ENCODE results near the gene TPBG.

The TPBG gene, protein sequence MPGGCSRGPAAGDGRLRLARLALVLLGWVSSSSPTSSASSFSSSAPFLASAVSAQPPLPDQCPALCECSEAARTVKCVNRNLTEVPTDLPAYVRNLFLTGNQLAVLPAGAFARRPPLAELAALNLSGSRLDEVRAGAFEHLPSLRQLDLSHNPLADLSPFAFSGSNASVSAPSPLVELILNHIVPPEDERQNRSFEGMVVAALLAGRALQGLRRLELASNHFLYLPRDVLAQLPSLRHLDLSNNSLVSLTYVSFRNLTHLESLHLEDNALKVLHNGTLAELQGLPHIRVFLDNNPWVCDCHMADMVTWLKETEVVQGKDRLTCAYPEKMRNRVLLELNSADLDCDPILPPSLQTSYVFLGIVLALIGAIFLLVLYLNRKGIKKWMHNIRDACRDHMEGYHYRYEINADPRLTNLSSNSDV

GRCh38 chr6:82363428-82364086 is at the start of gene TPBG:
TPBG (plus strand) TSS chr6:82363817; CDS start chr6:82364962, 1,145 bp downstream.
- DNase-seq (ENCODE audit: low spot score): peak; percentile 9

DNA sequence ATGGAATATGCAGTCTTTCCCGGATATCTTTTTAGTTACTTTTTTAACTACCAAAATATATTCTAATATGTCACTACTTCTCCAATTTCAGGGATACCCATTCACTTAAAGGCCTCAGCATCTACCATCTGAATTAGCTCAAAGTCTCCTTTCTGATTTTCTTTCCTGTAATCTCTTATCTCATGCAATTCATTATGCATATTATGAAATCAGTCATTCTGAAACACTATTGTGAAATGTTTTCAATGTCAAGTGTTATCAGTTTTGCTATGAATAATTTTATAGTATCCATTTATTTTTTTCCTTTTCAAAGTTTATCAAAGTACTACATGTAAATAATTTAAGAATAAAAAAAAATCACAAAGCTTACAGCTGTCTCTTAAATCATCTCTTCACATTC is 41.2 kb upstream of the TPBG start:
- DNase-seq (ENCODE audit: low spot score): no peak

- DNase-seq (ENCODE audit: low spot score): no peak
Observed at GRCh38 chr6:82329766-82330165, 33.9 kb upstream of the TPBG start.

DNA sequence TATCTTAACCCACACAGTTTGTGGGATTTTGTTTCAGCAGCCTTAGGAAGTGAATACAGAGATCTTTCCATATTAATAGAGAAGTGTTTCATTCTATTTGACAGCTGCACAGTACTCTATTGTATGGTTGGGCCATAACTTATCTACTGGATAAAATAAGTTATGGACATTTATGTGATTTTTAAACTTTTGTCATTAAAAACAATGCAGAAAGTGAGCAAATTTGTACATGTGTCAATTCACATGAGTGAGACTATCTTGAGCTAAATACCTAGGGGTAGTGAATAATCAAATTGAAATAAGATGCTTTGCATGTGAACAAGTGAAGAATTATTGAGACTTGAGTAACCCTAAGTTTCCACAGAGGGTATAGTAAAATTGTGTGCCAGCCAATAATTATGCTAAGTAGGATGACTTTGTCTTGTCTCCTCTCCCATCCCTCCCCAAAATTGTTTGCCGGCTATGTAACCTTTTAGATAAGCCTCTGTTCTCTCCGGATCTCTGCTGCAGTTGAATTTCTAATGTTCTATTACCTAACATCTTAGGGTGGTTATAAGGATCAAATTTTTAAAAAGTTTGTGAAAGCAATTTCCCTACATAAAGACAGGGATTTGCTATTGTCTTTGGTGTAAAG is 33.3 kb upstream of the TPBG start:
- DNase-seq (ENCODE audit: low spot score): no peak

- DNase-seq (ENCODE audit: low spot score): peak; percentile 4
Observed at GRCh38 chr6:82331031-82331773, 32.4 kb upstream of the TPBG start.

DNA sequence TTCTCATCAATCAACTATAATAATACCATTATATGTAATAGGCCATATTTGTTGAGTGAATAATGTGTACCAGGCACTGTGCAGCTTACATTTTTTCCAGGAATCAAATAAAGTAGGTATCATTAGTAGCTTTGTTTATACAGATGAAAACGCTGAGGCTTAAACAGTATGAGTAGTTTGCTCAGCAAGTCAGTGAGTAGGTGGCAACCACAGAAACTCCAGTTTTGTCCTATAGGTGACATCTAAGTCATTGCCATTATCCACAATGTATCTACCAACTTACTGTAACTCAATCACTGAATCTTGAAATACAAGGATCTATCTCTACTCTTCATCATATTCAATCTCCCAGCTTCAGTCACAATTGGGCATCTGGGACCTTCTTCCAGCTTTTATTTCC is 29.8 kb upstream of the TPBG start:
- DNase-seq (ENCODE audit: low spot score): no peak

DNA sequence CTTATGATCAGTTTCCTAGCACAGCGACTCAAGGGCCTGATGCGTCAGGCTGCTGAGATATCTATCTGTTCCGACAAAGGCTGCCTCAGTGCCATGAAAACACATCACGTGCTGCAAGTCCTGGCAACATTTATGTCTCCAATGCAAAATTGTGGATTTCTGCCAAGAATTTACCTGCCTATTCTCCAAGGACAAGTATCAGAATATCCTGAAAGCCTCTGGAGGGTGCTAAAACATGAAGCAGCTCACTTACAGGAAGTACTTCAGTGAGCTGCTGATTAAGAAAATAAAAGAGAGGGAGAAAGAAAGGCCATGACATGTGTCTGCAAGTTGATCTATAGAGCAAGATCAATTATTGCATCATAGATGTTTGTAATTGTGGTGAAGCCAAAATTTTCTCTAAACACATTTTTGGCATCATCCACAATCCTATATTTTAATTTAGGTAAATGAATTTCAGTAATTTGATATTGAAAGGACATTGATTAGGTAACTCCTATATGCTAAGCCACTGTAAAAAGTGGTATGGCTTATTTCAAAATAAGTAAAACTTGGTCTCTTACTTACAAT is 25.8 kb upstream of the TPBG start:
- no peak for DNase-seq (ENCODE audit: low spot score)

DNA sequence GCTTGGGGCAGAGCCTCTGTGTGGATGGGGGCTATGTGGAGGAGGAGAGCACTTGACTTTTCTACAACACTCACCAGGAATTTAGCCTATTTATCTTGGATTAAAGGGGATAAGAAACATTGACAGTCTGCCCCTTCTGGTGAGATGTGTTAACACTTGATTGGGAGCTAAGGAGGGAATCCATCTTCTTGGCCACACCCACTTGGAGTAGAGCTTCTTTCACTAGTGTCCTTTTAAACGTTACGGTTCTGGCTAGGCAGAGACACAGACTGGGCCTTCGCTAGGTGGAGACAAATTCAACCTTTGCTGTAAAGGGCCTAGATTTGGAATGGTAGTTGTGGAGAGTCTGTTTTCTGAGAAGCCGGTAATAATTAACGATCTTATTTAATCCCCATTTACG is 15.5 kb upstream of the TPBG start:
- DNase-seq (ENCODE audit: low spot score): no peak

- DNase-seq (ENCODE audit: low spot score): no peak
Observed at GRCh38 chr6:82353848-82354247, 9.8 kb upstream of the TPBG start.

DNA sequence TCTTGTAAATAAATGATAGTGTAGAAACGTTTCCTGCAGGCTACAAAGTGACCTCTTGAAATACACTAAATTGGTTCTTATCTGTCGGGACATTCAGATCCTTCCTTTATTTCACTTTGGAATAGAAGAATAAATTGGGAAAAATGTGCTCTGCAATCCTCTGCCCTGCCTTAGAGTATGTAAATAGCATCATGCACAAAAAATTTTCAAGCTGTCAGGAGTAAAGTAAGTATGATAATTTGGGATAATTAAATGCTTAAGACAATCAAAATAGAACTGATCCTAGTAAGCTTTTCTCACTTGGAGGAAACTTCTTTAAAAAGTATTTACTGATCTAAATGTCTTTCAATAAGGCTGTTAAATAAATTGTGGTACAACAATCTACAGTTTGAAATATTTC is 3.1 kb upstream of the TPBG start:
- no peak for DNase-seq (ENCODE audit: low spot score)

DNA sequence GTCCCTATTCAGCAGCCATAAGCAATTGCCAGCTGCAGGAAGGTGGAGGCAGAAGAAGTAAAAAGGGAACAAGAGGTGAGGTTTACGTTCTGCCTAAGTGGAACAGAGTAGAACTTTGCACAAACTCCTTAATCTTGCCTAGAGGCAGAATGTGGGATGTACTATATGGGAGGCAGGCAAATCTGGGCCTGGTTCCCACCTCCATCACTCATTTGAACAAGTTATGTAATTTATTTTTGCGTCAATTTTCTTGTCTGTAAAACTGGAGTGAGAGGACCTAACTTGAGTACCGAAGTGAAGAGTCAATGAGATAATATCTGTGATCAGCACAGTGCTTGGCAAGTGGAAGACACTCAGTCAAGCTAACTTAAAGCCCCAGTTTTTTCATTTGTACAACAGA is 2.0 kb upstream of the TPBG start:
- no peak for DNase-seq (ENCODE audit: low spot score)

DNA sequence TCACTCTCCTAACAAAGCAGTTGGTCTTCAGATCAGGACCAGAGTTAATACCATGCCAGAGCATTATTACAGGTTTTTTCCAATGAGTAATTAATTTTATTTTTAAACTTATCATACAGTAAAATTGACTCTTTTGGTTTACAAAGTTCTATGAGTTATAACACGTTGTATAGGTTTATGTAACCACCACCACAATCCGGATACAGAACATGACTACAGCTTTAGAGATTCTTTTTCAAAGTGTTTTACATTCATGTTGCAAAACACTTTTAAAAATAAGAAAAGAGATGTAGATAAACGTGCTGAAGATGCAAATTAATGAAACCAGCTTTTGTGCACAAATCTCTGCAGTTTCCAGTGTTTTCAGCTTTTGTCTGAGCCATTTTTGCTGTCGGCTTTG is 1.5 kb upstream of the TPBG start:
- DNase-seq (ENCODE audit: low spot score): no peak

- DNase-seq (ENCODE audit: low spot score): no peak
Observed at GRCh38 chr6:82362878-82363427, 664 bp upstream of the TPBG start.

- no peak for DNase-seq (ENCODE audit: low spot score)
Observed at GRCh38 chr6:82364087-82365015, 734 bp downstream of the TPBG start.

GRCh38 chr6:82365016-82365795 is 1.6 kb downstream of the TPBG start:
- DNase-seq (ENCODE audit: low spot score): no peak

DNA sequence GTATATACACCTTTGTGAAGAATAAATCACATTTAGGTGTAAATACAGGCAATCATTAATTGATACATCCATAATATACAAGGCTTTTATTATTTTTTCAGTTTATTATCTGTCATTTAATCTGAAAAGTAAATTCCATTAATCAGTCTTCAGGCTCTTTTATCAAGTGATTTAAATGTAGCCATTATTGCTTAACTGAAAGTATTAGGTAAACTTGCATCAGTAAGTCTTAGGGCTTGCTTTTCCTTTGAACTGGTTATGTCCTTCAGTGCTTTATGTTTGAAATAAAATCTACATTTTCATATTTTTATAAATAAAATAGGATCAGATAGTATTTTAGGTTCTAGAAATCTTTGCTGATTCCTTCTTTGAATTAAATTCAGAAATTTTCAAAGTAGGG is 4.1 kb downstream of the TPBG start:
- DNase-seq (ENCODE audit: low spot score): no peak

- no peak for DNase-seq (ENCODE audit: low spot score)
Observed at GRCh38 chr6:82370788-82371187, 7.2 kb downstream of the TPBG start.

- DNase-seq (ENCODE audit: low spot score): no peak
Observed at GRCh38 chr6:82371799-82372546, 8.4 kb downstream of the TPBG start.

- DNase-seq (ENCODE audit: low spot score): no peak
Observed at GRCh38 chr6:82372656-82373055, 9.0 kb downstream of the TPBG start.

All from cerebellar cortex (tissue), 1 donor.